ENCODE results near the gene GFER. TPM values are rescaled to one million over a fixed set of nuclear protein-coding genes. Genes with fewer than 3 reads are reported as not detected.

The GFER gene
- total RNA-seq, 1 experiment from 2014 or later: 43.5 TPM

GRCh38 chr16:1984347-1985225, 593 bp downstream of the GFER start:
- no peak for DNase-seq
- no peaks in the 10 kb centered on the region for H3K27me3 Mint-ChIP-seq (ENCODE audit: unreplicated experiment)
- intact Hi-C loops (cut with micrococcal nuclease; ENCODE audit: unreplicated experiment): no loop called here
- H3K4me1 Mint-ChIP-seq (ENCODE audit: low read depth, unreplicated experiment): peaks cover 31% of the 10 kb centered on the region
- H3K27ac Mint-ChIP-seq (ENCODE audit: unreplicated experiment): peak overlapping the region; percentile 61
- TSS peak; percentile 46 for BruUV-seq (replicated peaks)
- CTCF ChIA-PET: interaction anchor here (0.6 to 1.4 kb wide), 4 partner anchors 9 to 353 kb away, joined by 3 to 4 read pairs (median 4); partner anchors contain the start of gene TBL3
- TF ChIP-seq CTCF (IDR thresholded peaks at IDR 0.05; ENCODE audit: unreplicated experiment): no peak
- H3K9me3 Mint-ChIP-seq (ENCODE audit: low read depth, unreplicated experiment): no peaks in the 10 kb centered on the region
- peaks cover 81% of the 10 kb centered on the region for H3K36me3 Mint-ChIP-seq (ENCODE audit: insufficient read depth, unreplicated experiment)
- H3K4me3 Mint-ChIP-seq (ENCODE audit: low read depth, unreplicated experiment): peak overlapping the region; percentile 87

- no peak overlapping the region for H3K27ac Mint-ChIP-seq (ENCODE audit: unreplicated experiment)
- BruUV-seq (replicated peaks): no TSS peak
- no peaks in the 10 kb centered on the region for H3K9me3 Mint-ChIP-seq (ENCODE audit: low read depth, unreplicated experiment)
- CTCF ChIA-PET: interaction anchor here (1.1 to 1.4 kb wide), 3 partner anchors 8 to 17 kb away, joined by 3 to 4 read pairs (median 3); no protein-coding TSS in a partner anchor
- DNase-seq: no peak
- H3K27me3 Mint-ChIP-seq (ENCODE audit: unreplicated experiment): no peaks in the 10 kb centered on the region
- peak overlapping the region; percentile 87 for H3K4me3 Mint-ChIP-seq (ENCODE audit: low read depth, unreplicated experiment)
- TF ChIP-seq CTCF (IDR thresholded peaks at IDR 0.05; ENCODE audit: unreplicated experiment): no peak
- peaks cover 29% of the 10 kb centered on the region for H3K4me1 Mint-ChIP-seq (ENCODE audit: low read depth, unreplicated experiment)
- intact Hi-C loops (cut with micrococcal nuclease; ENCODE audit: unreplicated experiment): no loop called here
- H3K36me3 Mint-ChIP-seq (ENCODE audit: insufficient read depth, unreplicated experiment): peaks cover 77% of the 10 kb centered on the region
Measured at GRCh38 chr16:1985466-1986150, 1.6 kb downstream of the GFER start.

- Mint-ChIP-seq H3K4me3 (ENCODE audit: low read depth, unreplicated experiment) (no peak overlapping the region), H3K27ac (ENCODE audit: unreplicated experiment) (no peak overlapping the region), H3K27me3 (ENCODE audit: unreplicated experiment) (no peaks in the 10 kb centered on the region), H3K36me3 (ENCODE audit: insufficient read depth, unreplicated experiment) (peaks cover 67% of the 10 kb centered on the region), H3K9me3 (ENCODE audit: low read depth, unreplicated experiment) (no peaks in the 10 kb centered on the region), H3K4me1 (ENCODE audit: low read depth, unreplicated experiment) (peaks cover 13% of the 10 kb centered on the region)
- DNase-seq: no peak
- BruUV-seq (replicated peaks): no TSS peak
- TF ChIP-seq CTCF (IDR thresholded peaks at IDR 0.05; ENCODE audit: unreplicated experiment): no peak
- intact Hi-C loops (cut with micrococcal nuclease; ENCODE audit: unreplicated experiment): no loop called here
- CTCF ChIA-PET: no interaction called here
Measured at GRCh38 chr16:1987198-1987597, 3.2 kb downstream of the GFER start.

- CTCF ChIA-PET: no interaction called here
- intact Hi-C loops (cut with micrococcal nuclease; ENCODE audit: unreplicated experiment): no loop called here
- no peak for TF ChIP-seq CTCF (IDR thresholded peaks at IDR 0.05; ENCODE audit: unreplicated experiment)
- H3K4me1 Mint-ChIP-seq (ENCODE audit: low read depth, unreplicated experiment): peaks cover 8% of the 10 kb centered on the region
- DNase-seq: no peak
- no TSS peak for BruUV-seq (replicated peaks)
- peak within 1 kb of the TSS; percentile 54 for H3K4me3 Mint-ChIP-seq (ENCODE audit: low read depth, unreplicated experiment)
- peaks cover 54% of the 10 kb centered on the region for H3K36me3 Mint-ChIP-seq (ENCODE audit: insufficient read depth, unreplicated experiment)
- no peaks in the 10 kb centered on the region for H3K27me3 Mint-ChIP-seq (ENCODE audit: unreplicated experiment)
- H3K9me3 Mint-ChIP-seq (ENCODE audit: low read depth, unreplicated experiment): no peaks in the 10 kb centered on the region
- peak within 1 kb of the TSS; percentile 13 for H3K27ac Mint-ChIP-seq (ENCODE audit: unreplicated experiment)
Measured at GRCh38 chr16:1989209-1990100, 5.5 kb downstream of the GFER start, which contains the start of gene SYNGR3. Gene SYNGR3, plus strand, starts transcription at chr16:1989970. Its CDS starts 133 bp downstream, at chr16:1990103.
